ENCODE results near the gene CCR8.
"Not testable (repeated sequence)": the region's sequence is repeated elsewhere in the genome, so short reads cannot be mapped to it uniquely, and the experiment has no call there.

CCR8 gene

DNA sequence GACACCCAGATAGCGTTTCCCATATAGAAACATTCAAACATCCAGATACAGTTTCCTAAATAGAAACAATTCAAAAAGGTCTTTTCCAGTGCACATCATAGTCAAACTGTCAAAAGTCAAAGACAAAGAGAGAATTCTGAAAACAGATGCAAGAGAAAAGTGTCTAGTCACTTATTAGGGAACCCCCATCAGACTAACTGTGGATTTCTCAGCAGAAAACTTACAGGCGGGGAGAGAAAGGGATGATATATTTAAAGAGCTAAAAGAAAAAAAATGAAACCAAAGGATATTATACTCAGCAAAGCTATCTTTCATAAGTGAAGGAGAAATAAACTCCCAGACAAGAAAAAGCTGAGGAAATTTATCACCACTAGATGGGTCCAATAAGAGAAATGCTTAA is 27.3 kb upstream of the CCR8 start:
- TF ChIP-seq, protein P1, sequence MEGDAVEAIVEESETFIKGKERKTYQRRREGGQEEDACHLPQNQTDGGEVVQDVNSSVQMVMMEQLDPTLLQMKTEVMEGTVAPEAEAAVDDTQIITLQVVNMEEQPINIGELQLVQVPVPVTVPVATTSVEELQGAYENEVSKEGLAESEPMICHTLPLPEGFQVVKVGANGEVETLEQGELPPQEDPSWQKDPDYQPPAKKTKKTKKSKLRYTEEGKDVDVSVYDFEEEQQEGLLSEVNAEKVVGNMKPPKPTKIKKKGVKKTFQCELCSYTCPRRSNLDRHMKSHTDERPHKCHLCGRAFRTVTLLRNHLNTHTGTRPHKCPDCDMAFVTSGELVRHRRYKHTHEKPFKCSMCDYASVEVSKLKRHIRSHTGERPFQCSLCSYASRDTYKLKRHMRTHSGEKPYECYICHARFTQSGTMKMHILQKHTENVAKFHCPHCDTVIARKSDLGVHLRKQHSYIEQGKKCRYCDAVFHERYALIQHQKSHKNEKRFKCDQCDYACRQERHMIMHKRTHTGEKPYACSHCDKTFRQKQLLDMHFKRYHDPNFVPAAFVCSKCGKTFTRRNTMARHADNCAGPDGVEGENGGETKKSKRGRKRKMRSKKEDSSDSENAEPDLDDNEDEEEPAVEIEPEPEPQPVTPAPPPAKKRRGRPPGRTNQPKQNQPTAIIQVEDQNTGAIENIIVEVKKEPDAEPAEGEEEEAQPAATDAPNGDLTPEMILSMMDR (conservative IDR thresholded peaks at IDR 0.05; ENCODE audit: control insufficient read depth, insufficient read depth, low read depth, low read length): no peak
- no peak overlapping the region for H3K4me3 ChIP-seq (ENCODE audit: control insufficient read depth, low read depth, low read length)
- DNase-seq (ENCODE audit: low read depth): no peak

DNA sequence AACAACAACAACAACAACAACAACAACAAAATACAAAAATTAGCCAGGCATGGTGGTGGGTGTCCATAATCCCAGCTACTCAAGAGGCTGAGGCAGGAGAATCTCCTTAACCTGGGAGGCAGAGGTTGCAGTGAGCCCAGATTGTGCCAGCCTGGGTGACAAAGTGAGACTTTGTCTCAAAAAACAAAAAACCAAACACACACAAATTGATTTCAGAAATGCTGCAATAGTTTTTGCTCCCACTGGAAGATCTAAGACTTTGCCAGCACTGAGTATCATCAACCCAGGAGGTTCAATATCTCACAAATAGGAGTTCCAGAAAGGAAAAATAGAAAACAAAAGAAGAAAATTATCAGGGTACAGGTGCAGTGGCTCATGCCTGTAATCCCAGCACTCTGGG is 16.2 kb upstream of the CCR8 start:
- TF ChIP-seq, protein P1 (conservative IDR thresholded peaks at IDR 0.05; ENCODE audit: control insufficient read depth, insufficient read depth, low read depth, low read length): no peak
- DNase-seq (ENCODE audit: low read depth): no peak
- H3K4me3 ChIP-seq (ENCODE audit: control insufficient read depth, low read depth, low read length): no peak overlapping the region

DNA sequence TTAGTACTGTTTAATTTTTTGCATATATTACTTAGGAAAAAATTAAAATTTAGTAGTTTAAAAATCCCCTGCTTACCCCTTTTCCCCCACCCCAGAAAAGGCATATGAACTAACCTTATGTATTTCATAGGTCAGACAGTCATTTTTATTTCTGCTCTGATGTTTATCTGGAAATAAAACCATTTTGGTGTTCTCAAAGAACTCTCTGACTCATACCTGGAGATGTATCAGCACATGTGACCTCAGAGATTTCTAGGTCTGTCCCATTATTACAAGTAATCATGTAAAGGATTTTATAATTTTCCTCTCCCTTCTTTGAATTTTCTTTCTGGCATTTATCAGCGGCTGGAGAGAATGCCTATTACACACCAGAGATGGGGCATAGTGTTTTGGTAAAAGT is 14.1 kb upstream of the CCR8 start:
- peak; percentile 4 for DNase-seq (ENCODE audit: low read depth)
- H3K4me3 ChIP-seq (ENCODE audit: control insufficient read depth, low read depth, low read length): no peak overlapping the region
- TF ChIP-seq, protein P1 (conservative IDR thresholded peaks at IDR 0.05; ENCODE audit: control insufficient read depth, insufficient read depth, low read depth, low read length): no peak

DNA sequence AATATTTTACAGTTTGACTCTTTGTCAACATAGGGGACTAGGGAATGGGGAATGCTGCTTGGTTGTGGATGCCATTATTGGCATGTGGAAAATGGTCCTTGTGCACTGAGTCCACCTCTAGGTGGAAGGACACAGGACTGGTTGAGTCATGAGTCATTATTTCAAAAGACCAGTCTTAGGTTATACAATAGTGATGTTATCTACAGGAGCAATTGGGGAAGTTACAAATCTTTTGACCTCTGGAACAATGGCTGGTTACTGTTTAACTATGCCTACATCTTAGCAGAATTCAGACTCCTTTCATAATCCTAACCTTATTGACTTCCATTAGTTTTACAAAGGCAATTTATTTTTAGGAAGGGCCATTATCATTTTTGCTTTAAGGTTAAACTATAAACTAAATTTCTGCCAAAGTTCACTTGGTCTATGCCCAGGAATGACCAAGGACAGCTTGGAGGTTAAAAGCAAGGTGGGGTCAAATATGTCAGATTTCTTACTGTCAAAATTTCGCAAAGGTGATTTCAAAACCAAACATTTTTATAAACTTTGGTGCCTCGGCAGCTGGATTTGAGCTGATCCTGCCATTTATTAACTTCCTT is 11.8 kb upstream of the CCR8 start:
- no peak overlapping the region for H3K4me3 ChIP-seq (ENCODE audit: control insufficient read depth, low read depth, low read length)
- TF ChIP-seq, protein P1 (conservative IDR thresholded peaks at IDR 0.05; ENCODE audit: control insufficient read depth, insufficient read depth, low read depth, low read length): no peak
- DNase-seq (ENCODE audit: low read depth): peak; percentile 2

DNA sequence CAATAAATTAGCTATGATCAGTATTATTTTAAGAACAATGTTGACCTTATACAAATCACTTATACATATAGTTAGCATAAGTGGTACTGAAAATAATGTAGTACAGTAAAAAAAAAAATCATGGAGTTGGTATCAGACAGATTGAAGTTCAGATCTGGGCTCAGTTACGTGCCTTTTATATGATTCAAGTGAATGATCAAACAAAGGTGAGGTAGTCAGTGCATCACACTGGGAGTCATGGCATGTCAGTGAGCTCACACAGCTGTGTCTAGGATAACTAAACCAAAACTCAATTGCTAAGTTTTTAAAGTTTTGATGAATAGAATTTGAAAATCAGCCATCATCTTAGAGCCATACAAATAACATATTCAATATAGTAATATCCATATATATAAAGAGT is 11.2 kb upstream of the CCR8 start:
- no peak overlapping the region for H3K4me3 ChIP-seq (ENCODE audit: control insufficient read depth, low read depth, low read length)
- TF ChIP-seq, protein P1 (conservative IDR thresholded peaks at IDR 0.05; ENCODE audit: control insufficient read depth, insufficient read depth, low read depth, low read length): no peak
- no peak for DNase-seq (ENCODE audit: low read depth)

DNA sequence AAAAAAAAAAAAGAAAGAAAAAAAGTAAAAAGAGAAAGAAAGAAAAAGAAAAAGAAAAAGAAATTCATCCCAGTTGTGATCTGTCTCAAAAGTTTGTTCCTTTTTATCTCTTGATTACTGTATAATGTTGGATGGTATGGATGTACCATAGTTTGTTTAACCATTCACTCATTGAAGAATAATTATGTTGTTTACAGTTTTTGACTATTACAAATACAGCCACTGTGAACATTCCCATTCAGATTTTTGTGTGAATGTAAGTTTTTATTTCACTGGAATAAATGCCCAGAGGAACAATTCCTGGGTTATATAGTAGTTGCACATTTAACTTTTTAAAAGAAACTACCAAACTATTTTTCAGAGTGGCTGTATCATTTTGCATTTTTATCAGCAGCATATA is 10.3 kb upstream of the CCR8 start:
- no peak for DNase-seq (ENCODE audit: low read depth)
- TF ChIP-seq, protein P1 (conservative IDR thresholded peaks at IDR 0.05; ENCODE audit: control insufficient read depth, insufficient read depth, low read depth, low read length): no peak
- H3K4me3 ChIP-seq (ENCODE audit: control insufficient read depth, low read depth, low read length): no peak overlapping the region

DNA sequence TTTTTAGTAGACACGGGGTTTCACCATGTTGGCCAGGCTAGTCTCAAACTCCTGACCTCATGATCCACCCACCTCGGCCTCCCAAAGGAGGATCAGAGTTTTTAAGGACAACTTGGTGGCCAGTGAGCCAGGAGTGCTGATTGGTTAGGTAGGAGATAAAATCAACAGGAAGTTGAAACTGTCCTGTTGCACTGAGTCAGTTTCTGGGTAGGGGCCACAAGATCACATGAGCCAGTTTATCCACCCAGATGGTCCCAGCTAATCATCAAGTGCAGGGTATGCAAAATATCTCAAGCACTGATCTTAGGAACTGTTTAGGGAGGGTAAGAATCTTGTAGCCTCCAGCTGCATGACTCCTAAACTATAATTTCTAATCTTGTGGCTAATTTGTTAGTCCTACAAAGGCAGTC is 7.9 kb upstream of the CCR8 start:
- DNase-seq (ENCODE audit: low read depth): peak; percentile 20
- not testable (repeated sequence) for H3K4me3 ChIP-seq (ENCODE audit: control insufficient read depth, low read depth, low read length)

DNA sequence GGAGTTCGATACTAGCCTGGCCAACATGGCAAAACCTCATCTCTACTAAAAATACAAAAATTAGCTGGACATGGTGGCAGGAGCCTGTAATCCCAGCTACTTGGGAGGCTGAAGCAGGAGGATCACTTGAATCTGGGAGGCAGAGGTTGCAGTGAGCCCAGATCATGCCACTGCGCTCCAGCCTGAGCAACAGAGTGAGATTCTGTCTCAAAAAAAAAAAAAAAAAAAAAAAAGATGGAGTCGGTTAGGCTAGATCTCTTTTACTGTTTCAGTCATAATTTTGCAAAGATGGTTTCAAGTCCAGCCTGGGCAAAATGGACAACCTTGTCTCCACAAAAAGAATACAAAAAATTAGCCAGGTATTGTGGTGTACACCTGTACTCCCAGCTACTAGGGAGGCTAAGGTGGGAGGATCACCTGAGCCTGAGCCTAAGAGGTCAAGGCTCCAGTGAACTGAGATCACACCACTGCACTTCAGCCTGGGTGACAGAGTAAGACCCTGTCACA is 7.2 kb upstream of the CCR8 start:
- DNase-seq (ENCODE audit: low read depth); H3K4me3 ChIP-seq (ENCODE audit: control insufficient read depth, low read depth, low read length): not testable (repeated sequence)
